Uterus (tissue), 4 donors: ENCODE data around the gene CCSER1. TPM values are rescaled to one million over a fixed set of nuclear protein-coding genes. Genes with fewer than 3 reads are reported as not detected.
"Not testable (repeated sequence)": the region's sequence is repeated elsewhere in the genome, so short reads cannot be mapped to it uniquely, and the experiment has no call there.

Experiments used
- DNase-seq, 2 donors: peaks; one replicate each; pipeline ENCODE4 v3.0.0-alpha.2; 2019 to 2020
- H3K27ac ChIP-seq, 2 donors: fragments of 200-600 bp; sonication (generic); 1 replicate in 1 of 2; 2 replicates in 1 of 2; pipeline ENCODE4 v1.5.1; 2016 to 2018
- H3K27me3 ChIP-seq, 2 donors: fragments of 200-600 bp; sonication (generic); one replicate each; pipeline ENCODE4 v1.5.1; 2018 to 2019; ENCODE audit warnings: control low read depth in 1 of 2
- H3K36me3 ChIP-seq, 2 donors: fragments of 200-600 bp; sonication (generic); one replicate each; pipeline ENCODE4 v1.5.1; 2019; ENCODE audit warnings: control low read depth in 1 of 2
- H3K4me1 ChIP-seq, 2 donors: fragments of 200-600 bp; sonication (generic); one replicate each; pipeline ENCODE4 v1.5.1; 2018 to 2019; ENCODE audit warnings: control low read depth in 1 of 2
- H3K4me3 ChIP-seq, 2 donors: fragments of 200-600 bp; sonication (generic); 1 replicate in 1 of 2; 2 replicates in 1 of 2; pipeline ENCODE4 v1.5.1; 2018 to 2019; ENCODE audit warnings: mild to moderate bottlenecking in 1 of 2
- H3K9me3 ChIP-seq, 2 donors: fragments of 200-600 bp; sonication (generic); one replicate each; pipeline ENCODE4 v1.5.1; 2019; ENCODE audit warnings: control low read depth in 1 of 2
- CTCF ChIP-seq, 4 experiments: fragments of 200-600 bp in 2 of 4; fragments of 450-650 bp in 2 of 4; sonication (generic) in 2 of 4; IDR thresholded peaks; one replicate each; pipeline ENCODE4 v1.5.1; 2016 to 2019; ENCODE audit warnings: antibody characterized with exemption in 4 of 4, mild to moderate bottlenecking in 2 of 4, moderate library complexity in 1 of 4
- POLR2A ChIP-seq, 2 donors: fragments of 450-650 bp; IDR thresholded peaks; one replicate each; pipeline ENCODE4 v1.6.1; 2016; ENCODE audit warnings: antibody characterized with exemption in 2 of 2, mild to moderate bottlenecking in 1 of 2, moderate library complexity in 1 of 2
- intact Hi-C: fragments of 100-400 bp; cut with DNase I; formaldehyde crosslinking; loops from one replicate; pipeline ENCODE4 v1.15.1; 2023; ENCODE audit warnings: low total_unique reads
- total RNA-seq, 4 donors: library from RNA; depleted of rRNA in 3 of 4; stranded (reverse); fragments of >200 nt in 3 of 4; gene quantifications; one replicate each; pipeline versions ENCODE4 v1.1.0 to v1.2.4, GENCODE V29; 2014 to 2023
- donor health status: DM: yes; HTN: yes; CAD: no.

CCSER1 gene
- total RNA-seq, 4 donors from 2014 or later, result 2.8 to 54.7 (median 11.9) TPM

GRCh38 chr4:90883519-90883918 lies 756.3 kb downstream of the CCSER1 start:
- H3K4me3 ChIP-seq, result no peak overlapping the region
- DNase-seq, result no peak
- no peaks in the 10 kb centered on the region for H3K9me3 ChIP-seq
- peaks cover 0 to 4% of the 10 kb centered on the region in 2 donors for H3K36me3 ChIP-seq
- TF ChIP-seq POLR2A (IDR thresholded peaks at IDR 0.05) (no peak), CTCF (IDR thresholded peaks at IDR 0.05) (no peak)
- intact Hi-C loops, result no loop called here
- H3K4me1 ChIP-seq, result no peaks in the 10 kb centered on the region
- no peaks in the 10 kb centered on the region for H3K27me3 ChIP-seq
- no peak overlapping the region for H3K27ac ChIP-seq

GRCh38 chr4:90888571-90888970 lies 761.4 kb downstream of the CCSER1 start:
- H3K4me3 ChIP-seq, result no peak overlapping the region
- no peak for DNase-seq
- no peak overlapping the region for H3K27ac ChIP-seq
- H3K27me3 ChIP-seq, result no peaks in the 10 kb centered on the region
- intact Hi-C loops, result no loop called here
- TF ChIP-seq POLR2A (IDR thresholded peaks at IDR 0.05) (no peak), CTCF (IDR thresholded peaks at IDR 0.05) (no peak)
- H3K4me1 ChIP-seq, result no peaks in the 10 kb centered on the region
- H3K9me3 ChIP-seq, result no peaks in the 10 kb centered on the region
- H3K36me3 ChIP-seq, result peaks cover 0 to 4% of the 10 kb centered on the region in 2 donors

- no peaks in the 10 kb centered on the region for H3K9me3 ChIP-seq
- intact Hi-C loops, result no loop called here
- DNase-seq, result no peak
- H3K27me3 ChIP-seq, result no peaks in the 10 kb centered on the region
- no peak overlapping the region for H3K4me3 ChIP-seq
- TF ChIP-seq POLR2A (IDR thresholded peaks at IDR 0.05) (no peak), CTCF (IDR thresholded peaks at IDR 0.05) (no peak)
- no peak overlapping the region for H3K27ac ChIP-seq
- peaks cover 0 to 4% of the 10 kb centered on the region in 2 donors for H3K36me3 ChIP-seq
- H3K4me1 ChIP-seq, result no peaks in the 10 kb centered on the region
Measured at GRCh38 chr4:90889171-90889570, 762.0 kb downstream of the CCSER1 start.

GRCh38 chr4:90903413-90903812 lies 776.2 kb downstream of the CCSER1 start:
- H3K27ac ChIP-seq, DNase-seq, H3K36me3 ChIP-seq, H3K4me3 ChIP-seq, H3K9me3 ChIP-seq, intact Hi-C loops, H3K4me1 ChIP-seq, H3K27me3 ChIP-seq: not testable (repeated sequence)

GRCh38 chr4:90904021-90904420 lies 776.8 kb downstream of the CCSER1 start:
- Histone ChIP-seq H3K27me3 (no peaks in the 10 kb centered on the region), H3K9me3 (no peaks in the 10 kb centered on the region), H3K4me3 (no peak overlapping the region), H3K27ac (no peak overlapping the region), H3K4me1 (no peaks in the 10 kb centered on the region), H3K36me3 (peaks cover 0 to 2% of the 10 kb centered on the region in 2 donors)
- no peak for DNase-seq
- no peak for TF ChIP-seq POLR2A (IDR thresholded peaks at IDR 0.05)
- TF ChIP-seq CTCF (IDR thresholded peaks at IDR 0.05), result no peak
- intact Hi-C loops, result no loop called here

- H3K36me3 ChIP-seq, result no peaks in the 10 kb centered on the region
- no peak for DNase-seq
- TF ChIP-seq CTCF (IDR thresholded peaks at IDR 0.05) (no peak), POLR2A (IDR thresholded peaks at IDR 0.05) (no peak)
- no peak overlapping the region for H3K4me3 ChIP-seq
- H3K27me3 ChIP-seq, result no peaks in the 10 kb centered on the region
- intact Hi-C loops, result no loop called here
- no peaks in the 10 kb centered on the region for H3K4me1 ChIP-seq
- H3K9me3 ChIP-seq, result no peaks in the 10 kb centered on the region
- H3K27ac ChIP-seq, result no peak overlapping the region
Measured at GRCh38 chr4:90906239-90906638, 779.0 kb downstream of the CCSER1 start.

GRCh38 chr4:90911724-90912434 lies 784.7 kb downstream of the CCSER1 start:
- DNase-seq, H3K27ac ChIP-seq, H3K9me3 ChIP-seq, H3K27me3 ChIP-seq, intact Hi-C loops, H3K36me3 ChIP-seq, H3K4me1 ChIP-seq, H3K4me3 ChIP-seq: not testable (repeated sequence)
